HTR-8/SVneo (cell line): Measurements from ENCODE around the gene SAG.

Experiments
- DNase-seq: peaks from one replicate; pipeline ENCODE4 v3.0.0; 2011; ENCODE audit warnings: low spot score, mixed read lengths; ENCODE audit not compliant: insufficient read length
- FAIRE-seq: peaks from 2 replicates; lab custom pipeline; 2011; peaks lifted over from hg19 to GRCh38; lab: Jason Lieb, UNC

Gene SAG

GRCh38 chr2:233285921-233286320, 21.7 kb upstream of the SAG start:
- no peak for FAIRE-seq
- no peak for DNase-seq

DNA sequence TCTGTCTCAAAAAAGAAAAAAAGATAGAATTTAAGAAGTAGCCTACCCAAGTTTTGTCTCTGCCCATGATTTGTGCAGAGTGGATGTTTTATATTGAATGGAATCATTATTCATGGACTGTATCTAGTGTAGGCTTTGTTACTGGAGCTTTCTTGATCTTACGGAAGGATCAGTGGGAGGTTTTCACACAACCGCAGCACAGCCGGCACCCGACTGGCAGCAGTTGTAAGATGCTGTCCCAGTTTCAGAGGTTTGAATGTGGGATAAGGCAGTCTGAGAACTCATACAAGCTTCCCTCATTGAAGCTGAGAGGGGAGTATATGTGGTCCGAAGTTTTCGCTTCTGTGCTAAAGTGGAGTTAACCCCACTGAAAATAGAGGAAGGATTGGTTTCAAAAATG, 19.7 kb upstream of the SAG start:
- DNase-seq (no peak), FAIRE-seq (no peak)

- FAIRE-seq, result no peak
- DNase-seq, result no peak
Observed at GRCh38 chr2:233288663-233289062, 19.0 kb upstream of the SAG start.

DNA sequence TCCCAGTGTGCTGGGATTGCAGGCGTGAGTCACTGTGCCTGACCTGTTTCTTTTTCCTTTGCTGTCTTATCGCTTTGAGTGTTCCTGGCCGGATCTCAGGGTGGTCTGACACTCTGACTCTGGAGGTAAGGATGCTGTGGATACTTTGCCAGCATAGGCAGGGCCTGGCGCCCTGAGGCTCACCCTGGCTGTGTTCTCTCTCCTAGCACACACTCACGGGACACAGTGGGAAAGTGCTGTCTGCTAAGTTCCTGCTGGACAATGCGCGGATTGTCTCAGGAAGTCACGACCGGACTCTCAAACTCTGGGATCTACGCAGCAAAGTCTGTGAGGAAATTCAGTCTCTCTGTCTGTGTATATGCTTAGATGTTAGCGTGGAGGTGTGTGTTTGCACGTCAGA, 18.0 kb upstream of the SAG start:
- DNase-seq, result no peak
- no peak for FAIRE-seq

DNA sequence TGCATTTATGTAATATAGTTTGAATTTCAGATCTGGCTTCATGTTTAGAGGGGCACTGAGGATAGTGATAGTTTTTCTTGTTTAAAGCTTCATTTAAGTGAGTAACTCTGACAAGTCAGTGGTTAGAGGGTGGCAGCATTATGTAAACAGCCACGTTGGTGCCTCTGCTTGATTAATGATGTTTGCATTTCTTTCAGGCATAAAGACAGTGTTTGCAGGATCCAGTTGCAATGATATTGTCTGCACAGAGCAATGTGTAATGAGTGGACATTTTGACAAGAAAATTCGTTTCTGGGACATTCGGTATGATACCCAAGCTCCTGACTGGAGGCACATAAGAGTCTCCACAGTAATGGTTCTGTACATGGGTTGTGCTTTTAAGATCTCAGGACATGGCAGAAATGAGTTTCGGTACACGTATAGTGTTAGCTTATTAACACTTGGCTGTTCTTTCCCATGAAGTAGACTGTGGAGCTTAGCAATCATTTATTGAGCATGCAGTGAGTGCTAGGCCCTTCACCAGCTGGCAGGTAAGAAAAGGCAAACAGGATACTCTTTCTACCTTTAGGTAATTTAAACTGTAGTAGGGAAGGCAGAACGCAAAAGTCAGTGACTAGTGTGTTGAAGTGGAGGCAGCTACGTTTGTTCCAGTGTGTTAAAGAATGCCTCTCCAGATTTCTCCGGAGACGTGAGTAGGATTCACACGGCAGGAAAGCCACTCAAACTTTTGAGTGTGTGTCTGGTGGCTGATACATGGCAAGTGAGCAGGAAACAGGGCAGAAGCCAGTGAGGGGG, 17.4 kb upstream of the SAG start:
- DNase-seq (no peak), FAIRE-seq (no peak)

GRCh38 chr2:233295891-233296290, 11.7 kb upstream of the SAG start:
- no peak for FAIRE-seq
- no peak for DNase-seq

- no peak for FAIRE-seq
- DNase-seq, result no peak
Observed at GRCh38 chr2:233297076-233297475, 10.5 kb upstream of the SAG start.

DNA sequence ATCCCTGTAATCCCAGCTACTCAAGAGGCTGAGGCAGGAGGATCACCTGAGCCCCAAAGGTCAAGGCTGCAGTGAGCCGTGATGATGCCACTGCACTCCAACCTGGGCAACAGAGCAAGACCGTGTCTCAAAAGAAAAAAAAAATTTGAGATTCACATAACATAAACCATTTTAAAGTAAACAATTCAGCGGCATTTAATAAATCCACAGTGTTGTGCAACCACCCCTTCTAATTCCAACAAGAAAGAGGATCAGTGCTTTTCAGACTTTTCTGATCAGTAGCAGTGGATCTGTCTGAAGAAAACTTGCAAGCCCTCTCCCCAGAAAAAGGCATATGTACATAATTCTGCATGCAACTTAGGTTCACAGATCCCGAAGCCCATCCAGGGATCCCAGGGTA, 7.2 kb upstream of the SAG start:
- no peak for DNase-seq
- no peak for FAIRE-seq

- DNase-seq (no peak), FAIRE-seq (no peak)
Observed at GRCh38 chr2:233301248-233301647, 6.4 kb upstream of the SAG start.

DNA sequence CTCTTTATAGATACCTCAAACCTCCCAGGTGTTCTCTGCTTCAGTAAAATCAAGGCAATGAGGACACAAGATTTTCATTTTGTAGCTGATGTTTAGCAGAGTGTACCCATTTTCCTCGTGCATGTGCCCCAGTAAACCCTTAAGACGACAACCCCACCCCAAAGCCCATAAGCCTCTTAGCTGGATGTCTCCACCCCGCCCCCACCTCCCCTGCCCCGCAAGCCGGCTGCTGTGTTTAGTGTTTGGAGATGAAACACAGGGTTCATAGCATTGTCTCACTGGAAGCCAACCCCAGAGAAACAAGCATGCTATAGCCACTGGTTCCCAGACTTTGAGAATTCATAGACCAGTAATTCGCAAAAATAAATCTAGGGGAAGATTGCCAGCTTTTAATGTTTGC, 5.8 kb upstream of the SAG start:
- DNase-seq (no peak), FAIRE-seq (no peak)

DNA sequence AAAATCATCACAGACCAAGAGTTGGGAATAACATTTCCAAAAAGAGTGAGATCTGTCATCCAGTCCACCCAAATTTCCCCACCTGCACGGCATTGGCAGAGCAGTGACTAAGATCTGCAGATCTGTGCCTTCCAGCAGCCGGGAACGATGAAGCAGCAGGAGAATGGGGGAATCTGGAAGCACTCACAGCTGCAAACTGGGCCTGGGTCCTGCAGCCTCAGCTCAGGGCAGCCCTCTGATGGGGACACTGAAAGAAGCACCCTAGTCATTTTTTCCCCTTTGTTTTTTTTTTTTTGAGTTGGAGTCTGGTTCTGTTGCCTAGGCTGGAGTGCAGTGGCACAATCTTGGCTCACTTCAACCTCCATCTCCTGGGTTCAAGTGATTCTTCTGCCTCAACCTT, 4.4 kb upstream of the SAG start:
- no peak for DNase-seq
- FAIRE-seq, result no peak

- DNase-seq, result no peak
- FAIRE-seq, result no peak
Observed at GRCh38 chr2:233311241-233311926, 3.8 kb downstream of the SAG start.

DNA sequence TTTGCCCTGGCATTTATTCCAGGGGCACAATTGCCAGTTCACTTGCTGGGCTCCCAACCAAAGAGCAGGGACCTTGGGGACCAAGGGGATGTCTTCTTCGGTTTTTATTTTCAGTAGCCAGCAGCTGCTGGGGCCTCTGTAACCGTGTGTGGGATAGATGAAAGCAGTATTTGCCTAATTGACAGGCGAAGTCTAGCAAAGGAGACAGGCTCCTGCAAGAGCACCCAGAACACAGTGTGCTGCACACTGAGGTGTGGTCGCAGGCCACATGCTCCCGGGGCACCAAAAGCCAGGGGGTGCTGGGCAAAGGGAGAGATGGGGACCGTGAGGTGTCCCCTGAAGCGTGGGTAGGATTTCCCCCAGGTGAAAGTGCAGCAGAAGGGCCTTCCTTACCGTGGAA, 5.3 kb downstream of the SAG start:
- DNase-seq (no peak), FAIRE-seq (no peak)

- DNase-seq (no peak), FAIRE-seq (no peak)
Observed at GRCh38 chr2:233314180-233314925, 6.7 kb downstream of the SAG start.

GRCh38 chr2:233317196-233317943, 9.8 kb downstream of the SAG start:
- DNase-seq, result no peak
- FAIRE-seq, result no peak

DNA sequence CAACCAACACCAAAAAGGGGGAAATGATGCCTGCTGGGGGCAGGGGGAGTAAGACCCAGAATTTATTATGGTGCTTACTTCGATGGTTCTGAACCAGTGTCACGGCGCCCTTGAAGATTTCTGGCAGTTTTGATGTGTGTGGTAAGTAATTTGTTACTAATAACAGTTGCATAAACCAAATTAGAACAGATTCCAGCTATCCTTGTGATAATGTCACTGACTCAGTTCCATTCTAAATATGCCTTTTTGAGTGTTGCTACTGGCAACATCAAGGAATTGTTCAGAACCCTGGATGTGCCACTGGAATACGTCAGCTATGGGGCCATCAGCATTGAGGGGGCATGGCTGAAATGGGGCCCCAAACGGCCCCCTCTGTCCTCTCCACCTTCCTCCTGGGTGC, 11.6 kb downstream of the SAG start:
- no peak for FAIRE-seq
- no peak for DNase-seq

GRCh38 chr2:233320470-233320869, 12.9 kb downstream of the SAG start:
- no peak for DNase-seq
- FAIRE-seq, result no peak

DNA sequence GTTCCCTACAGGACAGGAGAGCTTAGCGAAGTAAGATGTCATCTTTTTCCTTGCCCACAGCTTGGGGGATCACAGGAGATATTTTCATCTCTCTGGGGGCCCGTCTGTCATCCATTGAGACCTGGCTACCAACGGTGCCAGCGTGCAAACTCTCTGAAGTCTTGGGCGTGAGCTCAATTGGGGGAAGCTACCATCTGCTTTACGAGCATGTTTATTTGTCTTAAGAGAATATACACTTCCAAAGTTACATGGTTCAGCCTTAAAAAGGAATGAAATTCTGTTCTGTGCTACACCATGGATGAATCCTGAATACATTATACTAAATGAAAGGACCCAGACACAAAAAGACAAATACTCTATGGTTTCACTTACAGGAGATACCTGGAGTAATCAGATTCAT, 13.6 kb downstream of the SAG start:
- FAIRE-seq, result no peak
- no peak for DNase-seq

GRCh38 chr2:233323851-233324250, 16.2 kb downstream of the SAG start:
- no peak for FAIRE-seq
- no peak for DNase-seq

GRCh38 chr2:233325256-233325655, 17.6 kb downstream of the SAG start:
- FAIRE-seq (no peak), DNase-seq (no peak)

DNA sequence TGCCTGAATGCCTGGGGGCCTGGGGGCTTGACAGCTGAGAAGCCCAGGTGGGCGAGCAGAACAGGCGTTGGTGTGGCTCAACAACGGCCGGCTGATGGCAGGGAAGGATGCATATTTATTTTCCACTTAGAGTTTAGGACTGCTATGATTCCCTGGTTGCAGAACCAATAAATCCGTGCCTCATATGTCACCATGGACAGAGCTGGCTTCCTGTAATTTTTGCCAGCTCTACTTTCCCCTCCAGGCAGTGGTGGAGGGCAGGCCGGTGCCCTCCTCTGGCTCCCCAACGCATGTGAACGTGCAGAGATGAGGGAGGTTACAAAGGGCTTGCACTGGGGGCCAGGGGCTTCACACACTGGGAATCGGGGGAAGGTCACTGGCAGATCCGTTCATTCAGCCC, 18.2 kb downstream of the SAG start:
- FAIRE-seq, result no peak
- no peak for DNase-seq
